Pulmonary artery endothelial cell (primary cell): ENCODE data around the gene SCN10A. TPM values are rescaled to one million over a fixed set of nuclear protein-coding genes. Genes with fewer than 3 reads are reported as not detected.

Experiments
- DNase-seq: peaks from one replicate; pipeline ENCODE4 v3.0.0-alpha.2; 2011; ENCODE audit warnings: low read depth, low spot score
- total RNA-seq: library from RNA; depleted of rRNA; stranded (reverse); fragments of >200 nt; gene quantifications from 2 replicates; pipeline ENCODE4 v1.2.3, GENCODE V29; 2014

The SCN10A gene
- total RNA-seq: 0.11 and 0.20 TPM in 2 replicates

DNA sequence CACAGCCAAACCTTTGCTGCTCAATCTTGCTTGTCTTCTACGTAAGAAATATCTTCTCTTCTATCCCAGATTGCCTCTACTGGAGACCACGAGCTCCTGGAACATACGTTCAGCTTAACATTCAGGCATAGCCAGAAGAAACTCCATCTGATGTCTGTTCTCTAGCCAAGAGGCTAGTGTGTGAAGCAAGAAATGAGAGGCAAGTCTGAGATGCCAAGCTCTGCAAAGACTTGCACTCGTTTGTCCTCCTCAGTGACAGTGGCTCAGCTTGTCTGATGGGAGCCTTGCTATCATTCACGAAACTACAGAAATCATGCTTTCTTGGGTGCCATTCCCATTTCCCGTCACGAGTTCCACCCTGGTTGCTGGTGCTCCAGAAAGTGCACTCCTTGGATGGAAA lies at the start of gene SCN10A:
Gene SCN10A (minus strand): TSS at position 192 of the 400 bp plus-strand sequence. CDS start 22,207 bp downstream, outside the sequence.
- DNase-seq: no peak

GRCh38 chr3:38853011-38853410 lies 37.0 kb upstream of the SCN10A start:
- no peak for DNase-seq

DNA sequence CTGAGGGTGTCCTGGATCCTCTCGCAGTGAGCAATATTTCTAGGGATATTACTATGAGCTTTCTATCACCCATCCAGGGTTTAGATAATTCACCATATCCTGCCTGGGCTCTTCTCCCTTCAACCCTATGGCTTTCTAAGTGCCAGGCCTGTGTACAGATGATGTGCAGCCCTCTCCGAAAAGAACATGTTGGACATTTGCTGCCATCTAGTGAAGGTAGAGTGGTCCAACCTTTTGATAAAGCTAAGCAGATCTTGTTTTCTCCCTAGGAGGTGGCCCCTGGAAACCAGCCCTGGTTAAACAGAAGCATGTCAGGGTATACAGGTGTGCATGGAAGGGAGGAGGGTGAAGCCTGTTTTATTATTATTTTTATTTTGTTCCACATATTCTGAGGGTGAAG lies 27.9 kb upstream of the SCN10A start:
- DNase-seq: no peak

GRCh38 chr3:38842266-38842965 lies 26.4 kb upstream of the SCN10A start:
- DNase-seq: no peak

DNA sequence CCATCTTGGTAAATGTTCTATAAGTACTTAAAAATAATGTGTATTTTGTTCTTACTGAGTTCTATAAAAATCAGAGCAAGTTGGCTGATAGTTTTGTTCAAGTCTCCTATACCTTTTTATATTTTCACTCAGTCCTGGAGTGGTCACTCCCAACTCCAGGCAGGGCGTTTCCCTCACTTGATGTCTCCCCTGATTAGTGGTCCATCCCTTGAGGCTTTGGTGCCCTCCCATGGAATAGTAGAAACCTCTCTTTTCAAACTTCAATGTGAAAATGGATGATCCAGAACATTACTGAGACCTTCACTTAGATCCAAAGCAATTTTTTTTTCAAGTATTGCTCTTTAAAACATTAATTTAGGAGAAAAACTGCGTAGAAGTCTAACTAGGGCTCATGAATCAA lies 25.0 kb upstream of the SCN10A start:
- DNase-seq: no peak

DNA sequence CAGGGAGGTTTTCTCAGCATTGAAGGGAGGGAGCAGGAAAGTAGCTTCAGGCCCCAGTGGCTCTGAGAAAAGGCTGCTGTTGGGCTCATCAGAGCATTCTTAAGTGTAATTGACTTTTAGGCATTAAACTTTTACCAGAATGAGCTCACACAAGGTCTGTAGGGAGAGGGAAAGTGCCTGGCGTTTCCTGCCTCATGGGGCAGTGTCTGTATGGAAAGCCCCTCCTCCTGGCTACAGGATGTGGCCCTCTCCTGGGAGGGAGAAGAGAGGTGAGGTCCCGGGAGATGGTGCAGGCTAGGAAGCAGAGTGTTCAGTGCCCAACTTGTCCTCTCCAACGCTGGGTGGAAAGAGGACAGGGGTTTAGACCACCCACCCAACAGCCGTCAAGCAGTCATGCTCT lies 21.3 kb upstream of the SCN10A start:
- DNase-seq: no peak

- DNase-seq: no peak
Observed at GRCh38 chr3:38836561-38836960, 20.5 kb upstream of the SCN10A start.

- DNase-seq: no peak
Observed at GRCh38 chr3:38835939-38836338, 19.9 kb upstream of the SCN10A start.

GRCh38 chr3:38834717-38835116 lies 18.7 kb upstream of the SCN10A start:
- no peak for DNase-seq

GRCh38 chr3:38834110-38834509 lies 18.1 kb upstream of the SCN10A start:
- peak; percentile 73 for DNase-seq

GRCh38 chr3:38829404-38829803 lies 13.4 kb upstream of the SCN10A start:
- DNase-seq: peak; percentile 20

- DNase-seq: no peak
Observed at GRCh38 chr3:38828681-38829080, 12.7 kb upstream of the SCN10A start.

- no peak for DNase-seq
Observed at GRCh38 chr3:38827791-38828190, 11.8 kb upstream of the SCN10A start.

GRCh38 chr3:38826001-38826400 lies 10.0 kb upstream of the SCN10A start:
- DNase-seq: no peak

- no peak for DNase-seq
Observed at GRCh38 chr3:38824349-38824748, 8.3 kb upstream of the SCN10A start.

DNA sequence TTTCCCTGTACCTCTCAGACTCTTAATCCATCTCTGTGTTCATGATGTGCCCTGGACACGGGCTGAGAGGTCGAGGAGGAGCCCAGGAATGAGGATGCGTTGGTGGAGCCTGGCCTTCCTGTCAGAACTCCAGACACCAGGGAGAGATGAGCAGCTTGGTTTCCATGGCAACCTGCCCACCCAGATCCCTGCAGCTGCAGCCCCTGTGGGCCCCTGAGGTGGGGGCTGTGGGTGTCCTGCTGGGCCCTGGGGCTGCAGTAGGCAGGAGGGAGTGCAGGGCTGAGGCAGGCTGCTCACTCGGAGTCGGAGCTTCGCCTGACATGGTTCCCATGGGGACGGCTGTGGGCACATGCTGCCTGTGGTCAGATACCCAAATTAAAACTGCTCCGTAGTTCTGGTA lies 7.7 kb upstream of the SCN10A start:
- no peak for DNase-seq

- DNase-seq: no peak
Observed at GRCh38 chr3:38823186-38823585, 7.2 kb upstream of the SCN10A start.

GRCh38 chr3:38811822-38812221 lies 4.2 kb downstream of the SCN10A start:
- no peak for DNase-seq

- peak; percentile 32 for DNase-seq
Observed at GRCh38 chr3:38805765-38806386, 10.1 kb downstream of the SCN10A start.

GRCh38 chr3:38805004-38805403 lies 11.0 kb downstream of the SCN10A start:
- DNase-seq: no peak

GRCh38 chr3:38800511-38800910 lies 15.5 kb downstream of the SCN10A start:
- no peak for DNase-seq

DNA sequence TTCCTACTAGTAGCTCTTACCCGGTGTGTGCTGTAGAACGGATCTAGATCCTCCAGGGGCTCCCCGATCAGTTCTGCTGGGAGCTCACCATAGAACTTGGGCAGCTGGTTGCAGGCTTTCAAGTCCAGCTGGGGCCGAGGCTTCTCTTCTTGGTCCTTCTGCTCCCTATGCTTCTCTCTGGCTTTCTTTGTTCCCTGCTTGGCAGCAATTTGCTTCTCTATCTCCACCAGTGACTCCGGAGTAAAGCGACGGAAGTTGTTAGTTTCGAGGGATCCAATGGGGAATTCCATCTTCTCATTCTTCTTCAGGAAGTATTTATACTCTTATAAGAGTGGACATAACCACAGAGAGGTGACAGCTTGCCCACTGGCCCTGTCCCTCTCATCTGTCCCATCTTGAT lies 22.3 kb downstream of the SCN10A start:
- DNase-seq: no peak

DNA sequence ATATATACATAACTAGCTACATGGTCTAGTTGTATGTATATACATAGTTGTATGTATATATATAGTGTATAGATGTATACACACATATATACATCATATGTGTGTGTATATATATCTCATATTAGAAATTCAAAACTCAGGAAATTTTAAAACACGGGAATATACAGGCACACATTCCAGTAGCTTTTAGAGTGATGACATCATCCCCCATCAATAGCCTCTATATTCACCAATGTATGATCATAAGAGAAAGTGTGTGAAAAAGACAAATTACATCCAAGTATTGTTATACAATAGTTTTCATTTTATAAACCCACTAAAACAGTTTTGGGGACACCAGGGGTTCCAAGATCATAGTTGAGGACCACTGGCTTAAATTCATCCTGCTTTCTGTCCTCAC lies 23.0 kb downstream of the SCN10A start:
- DNase-seq: no peak
